ENCODE measurements around the gene GARS1. TPM values are rescaled to one million over a fixed set of nuclear protein-coding genes. Genes with fewer than 3 reads are reported as not detected.
"Not testable (repeated sequence)": the region's sequence is repeated elsewhere in the genome, so short reads cannot be mapped to it uniquely, and the experiment has no call there.

The GARS1 gene
- total RNA-seq, 1 experiment from 2014 or later = 294 TPM

- Histone ChIP-seq H3K4me1 (ENCODE audit: insufficient read depth, low read length, poor library complexity, severe bottlenecking) (no peaks in the 10 kb centered on the region), H3K36me3 (ENCODE audit: insufficient read depth, low read length, poor library complexity, severe bottlenecking) (no peaks in the 10 kb centered on the region), H3K27me3 (replicated peaks; ENCODE audit: insufficient read depth, low read depth, low read length, poor library complexity) (no peaks in the 10 kb centered on the region), H3K9me3 (ENCODE audit: low read depth, low read length, poor library complexity, severe bottlenecking) (no peaks in the 10 kb centered on the region), H3K4me3 (ENCODE audit: low read depth, low read length, poor library complexity, severe bottlenecking) (no peak overlapping the region), H3K27ac (ENCODE audit: low read depth, low read length, poor library complexity, severe bottlenecking) (no peak overlapping the region)
- ChIA-PET POLR2A (ENCODE audit: low non-redundant PET) (no interaction called here), CTCF (no interaction called here)
- TF ChIP-seq EZH2 (IDR thresholded peaks at IDR 0.05; ENCODE audit: borderline replicate concordance, low read depth, low read length, poor library complexity, severe bottlenecking) (no peak), CTCF (conservative IDR thresholded peaks at IDR 0.05; ENCODE audit: low read depth, low read length) (no peak)
- no peak for DNase-seq (ENCODE audit: low spot score)
- intact Hi-C loops (cut with micrococcal nuclease; ENCODE audit: unreplicated experiment) = loop anchor here (10.0 kb wide), 1 partner anchor 1642 kb away; no protein-coding TSS in a partner anchor
- no TSS peak for BruUV-seq (replicated peaks)
Observed at GRCh38 chr7:30566596-30566995, 28.1 kb upstream of the GARS1 start.

GRCh38 chr7:30567081-30567480 is 27.6 kb upstream of the GARS1 start:
- Histone ChIP-seq H3K36me3 (ENCODE audit: insufficient read depth, low read length, poor library complexity, severe bottlenecking) (no peaks in the 10 kb centered on the region), H3K27me3 (replicated peaks; ENCODE audit: insufficient read depth, low read depth, low read length, poor library complexity) (no peaks in the 10 kb centered on the region), H3K27ac (ENCODE audit: low read depth, low read length, poor library complexity, severe bottlenecking) (no peak overlapping the region), H3K9me3 (ENCODE audit: low read depth, low read length, poor library complexity, severe bottlenecking) (no peaks in the 10 kb centered on the region), H3K4me1 (ENCODE audit: insufficient read depth, low read length, poor library complexity, severe bottlenecking) (no peaks in the 10 kb centered on the region), H3K4me3 (ENCODE audit: low read depth, low read length, poor library complexity, severe bottlenecking) (no peak overlapping the region)
- BruUV-seq (replicated peaks) = no TSS peak
- intact Hi-C loops (cut with micrococcal nuclease; ENCODE audit: unreplicated experiment) = loop anchor here (10.0 kb wide), 1 partner anchor 1642 kb away; no protein-coding TSS in a partner anchor
- TF ChIP-seq EZH2 (IDR thresholded peaks at IDR 0.05; ENCODE audit: borderline replicate concordance, low read depth, low read length, poor library complexity, severe bottlenecking) (no peak), CTCF (conservative IDR thresholded peaks at IDR 0.05; ENCODE audit: low read depth, low read length) (no peak)
- DNase-seq (ENCODE audit: low spot score) = no peak
- ChIA-PET CTCF (no interaction called here), POLR2A (ENCODE audit: low non-redundant PET) (interaction anchor here (0.5 kb wide), 1 partner anchor 46 kb away, joined by 3 read pairs; no protein-coding TSS in a partner anchor)

GRCh38 chr7:30570238-30570637 is 24.4 kb upstream of the GARS1 start:
- H3K27ac ChIP-seq (ENCODE audit: low read depth, low read length, poor library complexity, severe bottlenecking); intact Hi-C loops (cut with micrococcal nuclease; ENCODE audit: unreplicated experiment); BruUV-seq (replicated peaks); CTCF ChIA-PET; H3K4me3 ChIP-seq (ENCODE audit: low read depth, low read length, poor library complexity, severe bottlenecking); H3K9me3 ChIP-seq (ENCODE audit: low read depth, low read length, poor library complexity, severe bottlenecking); H3K4me1 ChIP-seq (ENCODE audit: insufficient read depth, low read length, poor library complexity, severe bottlenecking); DNase-seq (ENCODE audit: low spot score); H3K27me3 ChIP-seq (replicated peaks; ENCODE audit: insufficient read depth, low read depth, low read length, poor library complexity); H3K36me3 ChIP-seq (ENCODE audit: insufficient read depth, low read length, poor library complexity, severe bottlenecking); POLR2A ChIA-PET (ENCODE audit: low non-redundant PET): not testable (repeated sequence)

GRCh38 chr7:30572212-30572841 is 22.4 kb upstream of the GARS1 start:
- intact Hi-C loops (cut with micrococcal nuclease; ENCODE audit: unreplicated experiment) = no loop called here
- H3K9me3 ChIP-seq (ENCODE audit: low read depth, low read length, poor library complexity, severe bottlenecking) = peaks cover 11% of the 10 kb centered on the region
- BruUV-seq (replicated peaks) = no TSS peak
- no peaks in the 10 kb centered on the region for H3K27me3 ChIP-seq (replicated peaks; ENCODE audit: insufficient read depth, low read depth, low read length, poor library complexity)
- no peak overlapping the region for H3K27ac ChIP-seq (ENCODE audit: low read depth, low read length, poor library complexity, severe bottlenecking)
- CTCF ChIA-PET = no interaction called here
- H3K36me3 ChIP-seq (ENCODE audit: insufficient read depth, low read length, poor library complexity, severe bottlenecking) = no peaks in the 10 kb centered on the region
- H3K4me3 ChIP-seq (ENCODE audit: low read depth, low read length, poor library complexity, severe bottlenecking) = no peak overlapping the region
- no peak for DNase-seq (ENCODE audit: low spot score)
- H3K4me1 ChIP-seq (ENCODE audit: insufficient read depth, low read length, poor library complexity, severe bottlenecking) = no peaks in the 10 kb centered on the region
- TF ChIP-seq CTCF (conservative IDR thresholded peaks at IDR 0.05; ENCODE audit: low read depth, low read length) (no peak), EZH2 (IDR thresholded peaks at IDR 0.05; ENCODE audit: borderline replicate concordance, low read depth, low read length, poor library complexity, severe bottlenecking) (no peak)
- POLR2A ChIA-PET (ENCODE audit: low non-redundant PET) = no interaction called here

Data from A673 (cell line).